ENCODE results near the gene LAMC3. TPM values are rescaled to one million over a fixed set of nuclear protein-coding genes. Genes with fewer than 3 reads are reported as not detected.
A peak's percentile ranks its signal among the peaks of the same experiment; 100 is the strongest.

The LAMC3 gene
- total RNA-seq, 1 donor from 2014 or later, result 1.6 TPM

- H3K4me1 ChIP-seq, result peaks cover 0 to 10% of the 10 kb centered on the region in 2 donors
- intact Hi-C loops (cut with DNase I), result no loop called here
- peak in 1 of 2 donors; percentile 72 for DNase-seq (ENCODE audit: low spot score in 2 of 2)
- peak overlapping the region in 1 of 2 donors; percentile 16 for H3K4me3 ChIP-seq
- H3K36me3 ChIP-seq, result no peaks in the 10 kb centered on the region
- TF ChIP-seq CTCF (IDR thresholded peaks at IDR 0.05), result no peak
- no peaks in the 10 kb centered on the region for H3K9me3 ChIP-seq
- H3K27ac ChIP-seq, result peak overlapping the region; percentile 77 to 84
- H3K27me3 ChIP-seq, result no peaks in the 10 kb centered on the region
These were observed 108.3 kb downstream of the LAMC3 start for GRCh38 chr9:131117121-131117761.

GRCh38 chr9:131117762-131118145 is 108.8 kb downstream of the LAMC3 start:
- no peaks in the 10 kb centered on the region for H3K27me3 ChIP-seq
- no peak overlapping the region for H3K4me3 ChIP-seq
- TF ChIP-seq CTCF (IDR thresholded peaks at IDR 0.05), result no peak
- no peak for DNase-seq (ENCODE audit: low spot score in 2 of 2)
- peak overlapping the region; percentile 77 to 84 for H3K27ac ChIP-seq
- no peaks in the 10 kb centered on the region for H3K36me3 ChIP-seq
- peaks cover 0 to 10% of the 10 kb centered on the region in 2 donors for H3K4me1 ChIP-seq
- intact Hi-C loops (cut with DNase I), result no loop called here
- no peaks in the 10 kb centered on the region for H3K9me3 ChIP-seq

- Histone ChIP-seq H3K4me1 (peaks cover 0 to 11% of the 10 kb centered on the region in 2 donors), H3K36me3 (no peaks in the 10 kb centered on the region), H3K9me3 (no peaks in the 10 kb centered on the region), H3K4me3 (no peak overlapping the region), H3K27me3 (no peaks in the 10 kb centered on the region), H3K27ac (no peak overlapping the region)
- intact Hi-C loops (cut with DNase I), result no loop called here
- peak in 1 of 2 donors; percentile 43 for DNase-seq (ENCODE audit: low spot score in 2 of 2)
- TF ChIP-seq CTCF (IDR thresholded peaks at IDR 0.05), result no peak
These were observed 110.6 kb downstream of the LAMC3 start for GRCh38 chr9:131119600-131119999.

GRCh38 chr9:131120620-131121228 is 111.8 kb downstream of the LAMC3 start:
- H3K27ac ChIP-seq, result no peak overlapping the region
- no peaks in the 10 kb centered on the region for H3K27me3 ChIP-seq
- peaks cover 0 to 12% of the 10 kb centered on the region in 2 donors for H3K4me1 ChIP-seq
- H3K36me3 ChIP-seq, result no peaks in the 10 kb centered on the region
- no peaks in the 10 kb centered on the region for H3K9me3 ChIP-seq
- TF ChIP-seq CTCF (IDR thresholded peaks at IDR 0.05), result no peak
- no peak overlapping the region for H3K4me3 ChIP-seq
- no peak for DNase-seq (ENCODE audit: low spot score in 2 of 2)
- intact Hi-C loops (cut with DNase I), result loop anchor here (10.0 kb wide), 2 partner anchors 426 to 1234 kb away; partner anchors contain the start of genes EXOSC2 and SETX

GRCh38 chr9:131121346-131121745 is 112.4 kb downstream of the LAMC3 start:
- intact Hi-C loops (cut with DNase I), result loop anchor here (10.0 kb wide), 2 partner anchors 427 to 1233 kb away; partner anchors contain the start of genes EXOSC2 and SETX
- no peak for TF ChIP-seq CTCF (IDR thresholded peaks at IDR 0.05)
- Histone ChIP-seq H3K9me3 (no peaks in the 10 kb centered on the region), H3K4me3 (no peak overlapping the region), H3K4me1 (peaks cover 4 to 15% of the 10 kb centered on the region in 2 donors), H3K27me3 (no peaks in the 10 kb centered on the region), H3K27ac (no peak overlapping the region), H3K36me3 (no peaks in the 10 kb centered on the region)
- DNase-seq (ENCODE audit: low spot score in 2 of 2), result peak in 1 of 2 donors; percentile 40
